Upper lobe of left lung (tissue), 4 donors: ENCODE results near the gene DLGAP1.

Experiments
- CTCF ChIP-seq, 6 experiments: fragments of 450-650 bp in 4 of 6; fragments of 200-600 bp in 2 of 6; sonication (generic) in 2 of 6; IDR thresholded peaks; one replicate each; pipeline ENCODE4 v1.5.1; 2016 to 2019; ENCODE audit warnings: antibody characterized with exemption in 6 of 6
- EP300 ChIP-seq, 4 donors: sonication (generic); formaldehyde crosslinking; IDR thresholded peaks; one replicate each; pipeline ENCODE4 v1.5.1; 2017; ENCODE audit warnings: antibody characterized with exemption in 4 of 4, control low read depth in 2 of 4
- POLR2A ChIP-seq, 4 donors: fragments of 450-650 bp; IDR thresholded peaks; one replicate each; pipeline ENCODE4 v1.5.1; 2016 to 2017; ENCODE audit warnings: antibody characterized with exemption in 4 of 4, mild to moderate bottlenecking in 2 of 4
- POLR2AphosphoS5 ChIP-seq, 2 donors: sonication (generic); formaldehyde crosslinking; IDR thresholded peaks; one replicate each; pipeline ENCODE4 v1.5.1; 2017; ENCODE audit warnings: antibody characterized with exemption in 2 of 2

- TF ChIP-seq CTCF (IDR thresholded peaks at IDR 0.05): no peak
- no peak for TF ChIP-seq POLR2AphosphoS5 (IDR thresholded peaks at IDR 0.05)
- no peak for TF ChIP-seq POLR2A (IDR thresholded peaks at IDR 0.05)
- TF ChIP-seq EP300 (IDR thresholded peaks at IDR 0.05): no peak
Observed at GRCh38 chr18:3620146-3621119, 834.7 kb downstream of the DLGAP1 start.
